HEK293T (cell line): ENCODE results near the gene TCF12.

Experiments used
- CTCF ChIA-PET: fragments of 350-600 bp; formaldehyde crosslinking; extraction: SDS; loops from one replicate; lab custom pipeline; 2021; ENCODE audit warnings: antibody characterized with exemption, inconsistent platforms; lab: Yijun Ruan, JAX
- POLR2A ChIA-PET: fragments of 350-600 bp; formaldehyde crosslinking; extraction: SDS; loops from one replicate; lab custom pipeline; 2020; ENCODE audit warnings: antibody characterized with exemption, inconsistent platforms; lab: Yijun Ruan, JAX
- DNase-seq: peaks from one replicate; pipeline ENCODE4 v3.0.0; 2012; ENCODE audit warnings: mixed read lengths; ENCODE audit errors: extremely low spot score
- ARNT ChIP-seq: fragments of 450-650 bp; IDR thresholded peaks from 2 replicates; pipeline ENCODE4 v1.6.1; 2017; ENCODE audit warnings: mild to moderate bottlenecking
- BHLHE40 ChIP-seq: fragments of 450-650 bp; IDR thresholded peaks from 2 replicates; pipeline ENCODE4 v1.6.1; 2016; ENCODE audit warnings: mild to moderate bottlenecking, moderate library complexity, borderline replicate concordance
- CTBP1 ChIP-seq: fragments of 450-650 bp; IDR thresholded peaks from 2 replicates; pipeline ENCODE4 v1.6.1; 2016; ENCODE audit warnings: borderline replicate concordance
- ELF4 ChIP-seq: fragments of 450-650 bp; IDR thresholded peaks from 2 replicates; pipeline ENCODE4 v1.6.1; 2017; ENCODE audit warnings: antibody characterized with exemption
- FOXA1 ChIP-seq: fragments of 450-650 bp; IDR thresholded peaks from 2 replicates; pipeline ENCODE4 v1.6.1; 2016; ENCODE audit warnings: mild to moderate bottlenecking
- FOXK2 ChIP-seq: fragments of 450-650 bp; IDR thresholded peaks from 2 replicates; pipeline ENCODE4 v1.6.1; 2016; ENCODE audit warnings: mild to moderate bottlenecking
- FOXM1 ChIP-seq: fragments of 450-650 bp; IDR thresholded peaks from 2 replicates; pipeline ENCODE4 v1.6.1; 2017; ENCODE audit warnings: mild to moderate bottlenecking, borderline replicate concordance
- HDGF ChIP-seq: fragments of 450-650 bp; IDR thresholded peaks from 2 replicates; pipeline ENCODE4 v1.6.1; 2017; ENCODE audit warnings: antibody characterized with exemption, borderline replicate concordance
- L3MBTL2 ChIP-seq: fragments of 450-650 bp; conservative IDR thresholded peaks from 2 replicates; pipeline ENCODE4 v1.6.1; 2016; ENCODE audit warnings: mild to moderate bottlenecking
- LEF1 ChIP-seq: fragments of 450-650 bp; IDR thresholded peaks from 2 replicates; pipeline ENCODE4 v1.6.1; 2017; ENCODE audit warnings: mild to moderate bottlenecking, borderline replicate concordance
- NFRKB ChIP-seq: fragments of 450-650 bp; IDR thresholded peaks from 2 replicates; pipeline ENCODE4 v1.6.1; 2016; ENCODE audit warnings: mild to moderate bottlenecking, moderate library complexity
- SP1 ChIP-seq: fragments of 450-650 bp; IDR thresholded peaks from 2 replicates; pipeline ENCODE4 v1.6.1; 2017
- SUZ12 ChIP-seq: fragments of 450-650 bp; IDR thresholded peaks from 2 replicates; pipeline ENCODE4 v1.6.1; 2016; ENCODE audit warnings: mild to moderate bottlenecking
- TARDBP ChIP-seq: fragments of 450-650 bp; IDR thresholded peaks from 2 replicates; pipeline ENCODE4 v1.6.1; 2016
- ZNF384 ChIP-seq: fragments of 450-650 bp; IDR thresholded peaks from 2 replicates; pipeline ENCODE4 v1.6.1; 2016
- TF ChIP-seq, protein P1 (sequence below): fragments of 450-650 bp; IDR thresholded peaks from 2 replicates; pipeline ENCODE4 v1.6.1; 2016

TCF12 gene

DNA sequence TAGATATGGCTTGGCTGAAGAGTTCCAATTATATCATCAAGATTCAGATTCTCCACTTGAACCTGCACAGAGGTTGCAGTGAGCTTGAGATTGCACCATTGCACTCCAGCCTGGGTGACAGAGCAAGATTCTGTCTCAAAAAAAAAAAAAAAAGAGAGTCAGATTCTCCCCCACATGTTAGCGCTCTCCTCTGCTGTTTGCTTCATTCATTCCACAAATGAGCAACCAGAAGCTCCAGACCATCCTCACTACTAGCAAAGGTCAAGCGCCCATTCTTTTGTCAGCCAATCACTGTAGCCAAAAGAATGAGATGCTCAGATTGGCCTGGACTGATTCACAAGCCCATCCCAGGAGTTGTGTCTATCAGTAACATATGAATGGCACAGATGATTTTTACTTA is 28.4 kb upstream of the TCF12 start:
- CTCF ChIA-PET, result interaction anchor here (0.6 kb wide), 1 partner anchor 639 kb away, joined by 3 read pairs; no protein-coding TSS in a partner anchor
- no peak for TF ChIP-seq FOXM1
- no peak for TF ChIP-seq TARDBP
- no peak for TF ChIP-seq CTBP1
- TF ChIP-seq ELF4, result no peak
- TF ChIP-seq, protein P1, sequence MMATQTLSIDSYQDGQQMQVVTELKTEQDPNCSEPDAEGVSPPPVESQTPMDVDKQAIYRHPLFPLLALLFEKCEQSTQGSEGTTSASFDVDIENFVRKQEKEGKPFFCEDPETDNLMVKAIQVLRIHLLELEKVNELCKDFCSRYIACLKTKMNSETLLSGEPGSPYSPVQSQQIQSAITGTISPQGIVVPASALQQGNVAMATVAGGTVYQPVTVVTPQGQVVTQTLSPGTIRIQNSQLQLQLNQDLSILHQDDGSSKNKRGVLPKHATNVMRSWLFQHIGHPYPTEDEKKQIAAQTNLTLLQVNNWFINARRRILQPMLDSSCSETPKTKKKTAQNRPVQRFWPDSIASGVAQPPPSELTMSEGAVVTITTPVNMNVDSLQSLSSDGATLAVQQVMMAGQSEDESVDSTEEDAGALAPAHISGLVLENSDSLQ, result no peak
- TF ChIP-seq L3MBTL2, result no peak
- TF ChIP-seq ARNT, result no peak
- TF ChIP-seq FOXA1, result no peak
- TF ChIP-seq SP1, result no peak
- no peak for TF ChIP-seq ZNF384
- TF ChIP-seq HDGF, result no peak
- TF ChIP-seq FOXK2, result no peak
- TF ChIP-seq BHLHE40, result no peak
- TF ChIP-seq LEF1, result no peak
- TF ChIP-seq NFRKB, result no peak
- no peak for TF ChIP-seq SUZ12
- DNase-seq, result no peak
- POLR2A ChIA-PET, result no interaction called here

DNA sequence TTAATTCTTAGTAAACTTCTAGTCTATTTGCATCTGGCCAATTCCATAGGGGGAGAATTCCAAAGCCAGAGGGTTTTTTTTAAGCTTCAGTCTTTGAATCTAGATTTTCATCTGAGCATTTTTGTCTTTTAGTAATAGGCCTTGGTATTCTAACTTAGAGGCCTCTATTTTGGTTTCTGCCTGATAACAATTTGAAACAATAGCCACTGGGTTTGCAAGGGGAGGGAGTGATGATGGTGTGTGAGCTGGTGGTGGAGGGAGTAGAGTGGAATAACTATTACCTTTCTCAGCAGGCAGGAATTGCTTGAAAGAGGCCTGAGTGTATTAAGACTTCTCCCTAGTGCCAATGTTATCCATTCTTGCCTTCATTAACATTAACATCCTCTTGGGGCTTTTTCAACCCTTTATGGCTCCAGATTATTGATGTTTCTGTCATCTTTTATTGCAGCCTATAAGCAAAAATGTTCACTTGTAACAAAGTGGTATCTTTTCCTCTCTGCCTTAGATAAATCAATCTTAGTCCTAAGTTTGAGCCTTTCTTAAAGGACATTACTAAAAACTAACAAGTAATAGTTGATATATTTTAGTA is 26.5 kb upstream of the TCF12 start:
- POLR2A ChIA-PET, result no interaction called here
- no peak for DNase-seq
- TF ChIP-seq, protein P1, result peak; percentile 50; the same call in 1 of the 2 replicates
- no peak for TF ChIP-seq ELF4
- CTCF ChIA-PET, result interaction anchor here (0.7 kb wide), 1 partner anchor 400 kb away, joined by 3 read pairs; no protein-coding TSS in a partner anchor

DNA sequence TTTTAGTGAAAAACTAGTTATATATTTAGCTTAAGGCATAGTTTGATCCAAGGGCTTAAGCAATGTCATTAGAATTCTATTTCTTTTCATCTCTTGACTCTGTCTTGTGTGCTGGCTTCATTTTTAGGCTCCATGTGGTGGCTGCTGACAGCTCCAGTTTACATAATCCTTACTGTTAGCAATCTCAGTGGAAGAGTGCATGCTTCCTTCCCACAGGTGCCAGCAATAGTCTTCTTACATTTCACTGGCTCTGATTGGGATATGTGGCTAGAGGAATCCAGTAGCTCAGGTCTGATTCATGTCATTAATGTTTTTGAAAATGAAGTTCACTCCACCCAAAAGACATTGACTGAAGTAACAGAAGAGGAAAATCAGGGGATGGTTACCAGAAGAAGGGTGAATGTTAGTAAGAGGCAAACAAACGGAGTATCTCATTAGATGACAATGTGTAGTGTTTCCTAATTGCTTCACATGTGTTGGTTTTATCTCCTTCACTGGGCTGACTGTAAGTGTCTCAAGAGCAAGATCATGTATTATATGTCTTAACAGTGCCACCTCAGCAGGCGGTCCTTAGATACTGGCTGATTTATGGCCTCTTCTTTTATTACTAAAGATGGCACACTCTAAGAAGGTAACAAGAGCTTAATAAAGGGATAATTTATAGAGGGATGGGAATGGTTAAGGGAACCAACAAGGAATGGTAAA is 25.6 kb upstream of the TCF12 start:
- CTCF ChIA-PET, result interaction anchor here (0.7 kb wide), 1 partner anchor 401 kb away, joined by 3 read pairs; no protein-coding TSS in a partner anchor
- TF ChIP-seq HDGF (no peak), SUZ12 (no peak), FOXA1 (no peak), CTBP1 (peak; percentile 45; the same call in 1 of the 2 replicates), ELF4 (no peak)
- TF ChIP-seq, protein P1, result peak; percentile 82
- POLR2A ChIA-PET, result no interaction called here
- DNase-seq, result no peak

DNA sequence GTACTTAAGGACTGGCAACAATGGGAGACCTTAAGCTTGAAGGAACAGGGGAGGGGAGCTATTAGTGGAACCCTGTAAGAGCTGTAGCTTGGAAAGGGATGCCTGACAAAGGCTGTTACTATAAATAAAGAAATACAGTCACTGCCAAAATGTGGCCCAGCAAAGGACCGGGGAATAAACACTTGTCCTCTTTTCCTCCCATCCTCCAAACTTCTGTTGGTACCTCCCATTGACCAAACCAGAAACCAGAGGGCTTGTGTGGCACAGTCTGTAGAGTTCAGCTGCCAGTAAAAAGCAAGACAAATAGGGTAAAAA is 25.1 kb upstream of the TCF12 start:
- POLR2A ChIA-PET, result no interaction called here
- CTCF ChIA-PET, result no interaction called here
- TF ChIP-seq TARDBP (no peak), SP1 (no peak)
- no peak for DNase-seq

DNA sequence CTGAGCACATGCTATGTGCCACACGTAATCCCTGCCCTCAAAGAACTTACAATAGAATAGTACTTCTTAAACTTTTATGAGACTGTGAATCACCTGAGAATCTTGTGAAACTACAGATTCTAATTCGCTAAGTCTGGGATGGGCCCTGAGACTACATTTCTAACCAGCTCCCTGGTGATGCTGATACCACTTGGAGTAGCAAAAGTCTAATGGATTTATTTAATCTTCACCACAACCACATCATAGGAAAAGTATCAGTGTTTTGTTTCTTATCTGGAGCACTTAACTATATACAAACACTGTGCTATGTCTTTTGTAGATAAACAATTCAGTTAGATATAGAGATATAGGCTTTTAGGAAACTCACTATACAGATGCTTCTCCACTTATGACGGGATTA is 23.8 kb upstream of the TCF12 start:
- ChIA-PET POLR2A (no interaction called here), CTCF (no interaction called here)
- no peak for DNase-seq
- TF ChIP-seq FOXK2 (no peak), SP1 (no peak), ARNT (no peak), LEF1 (no peak), FOXM1 (no peak), NFRKB (no peak), ELF4 (no peak), TARDBP (no peak)

DNA sequence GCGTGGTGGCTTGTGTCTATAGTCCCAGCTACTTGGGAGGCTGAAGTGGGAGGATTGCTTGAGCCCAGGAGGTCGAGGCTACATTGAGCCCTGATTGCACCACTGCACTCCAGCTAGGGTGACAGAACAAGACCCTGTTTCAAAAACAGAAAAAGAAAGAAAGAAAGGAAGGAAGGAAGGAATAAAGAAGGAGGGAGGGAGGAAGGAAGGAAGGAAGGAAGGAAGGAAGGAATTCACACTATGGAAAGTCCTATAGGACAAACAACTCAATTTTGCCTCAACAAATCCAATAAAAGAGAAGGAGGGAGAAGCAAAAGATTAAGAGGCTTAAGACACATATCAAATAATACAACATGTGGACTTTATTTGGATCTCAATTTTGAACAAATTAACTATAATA is 16.5 kb upstream of the TCF12 start:
- no peak for DNase-seq
- ChIA-PET POLR2A (no interaction called here), CTCF (no interaction called here)
- TF ChIP-seq SP1 (no peak), TARDBP (no peak), HDGF (no peak), FOXM1 (no peak), LEF1 (no peak), ZNF384 (no peak), L3MBTL2 (no peak), CTBP1 (no peak), SUZ12 (no peak), BHLHE40 (no peak)

DNA sequence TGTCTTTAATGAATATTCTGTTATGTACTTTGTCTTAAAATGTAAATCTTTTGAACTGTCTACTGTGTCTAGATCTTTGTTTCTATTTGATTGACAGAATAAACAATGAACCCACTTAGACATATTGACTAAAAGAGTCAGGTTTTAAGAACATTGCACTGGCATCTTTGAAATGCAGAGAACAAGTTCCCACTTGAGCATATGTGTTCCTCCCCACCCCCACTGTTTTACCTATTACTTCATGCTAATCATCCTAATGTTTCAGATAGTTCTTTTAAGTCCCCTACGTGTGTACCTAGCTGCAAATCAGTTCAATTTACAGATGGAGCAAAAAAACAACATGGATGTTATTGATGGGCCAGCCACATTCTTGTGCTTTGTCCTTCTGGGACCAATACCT is 11.7 kb upstream of the TCF12 start:
- TF ChIP-seq LEF1, result no peak
- TF ChIP-seq L3MBTL2, result no peak
- TF ChIP-seq SP1, result no peak
- no peak for TF ChIP-seq CTBP1
- no peak for TF ChIP-seq ARNT
- TF ChIP-seq NFRKB, result no peak
- no peak for TF ChIP-seq ZNF384
- TF ChIP-seq HDGF, result no peak
- no peak for TF ChIP-seq ELF4
- TF ChIP-seq FOXM1, result no peak
- TF ChIP-seq FOXK2, result no peak
- no peak for TF ChIP-seq FOXA1
- TF ChIP-seq, protein P1, result no peak
- no peak for TF ChIP-seq SUZ12
- TF ChIP-seq BHLHE40, result no peak
- no peak for TF ChIP-seq TARDBP
- CTCF ChIA-PET, result no interaction called here
- POLR2A ChIA-PET, result no interaction called here
- DNase-seq, result no peak
